Stimulated activated naive CD8-positive, alpha-beta T cell treated with anti-CD3 and anti-CD28 coated beads, Interleukin-15, amount 100 ng/mL, for 72 hours (primary cell): ENCODE measurements around the gene F2R.

Experiments
- ATAC-seq: fragments of 150-1000 bp; cut with Tn5 transposase; 2 replicates; pipeline ENCODE4 v1.10.0; 2021; ENCODE audit warnings: mild to moderate bottlenecking, moderate library complexity
- DNase-seq, 2 donors: peaks; one replicate each; pipeline ENCODE4 v3.0.0; 2021 to 2022
- H3K27ac Mint-ChIP-seq, 2 donors: one replicate each; pipeline ENCODE4 v1.8.0; 2022; ENCODE audit warnings: mild to moderate bottlenecking in 2 of 2, mixed read lengths in 2 of 2, moderate library complexity in 2 of 2
- H3K27me3 Mint-ChIP-seq: one replicate; pipeline ENCODE4 v1.8.0; 2022; ENCODE audit warnings: mixed read lengths
- H3K4me1 Mint-ChIP-seq: one replicate; pipeline ENCODE4 v1.8.0; 2022; ENCODE audit warnings: mild to moderate bottlenecking, mixed read lengths
- H3K4me3 Mint-ChIP-seq, 2 donors: one replicate each; pipeline ENCODE4 v1.8.0; 2022; ENCODE audit warnings: mild to moderate bottlenecking in 2 of 2, mixed read lengths in 2 of 2, moderate library complexity in 1 of 2
- H3K9me3 Mint-ChIP-seq, 2 donors: one replicate each; pipeline ENCODE4 v1.8.0; 2022; ENCODE audit warnings: mixed read lengths in 2 of 2

The F2R gene

GRCh38 chr5:76703707-76704106 lies 12.2 kb upstream of the F2R start:
- DNase-seq (no peak), ATAC-seq (no peak)
- H3K9me3 Mint-ChIP-seq: no peaks in the 10 kb centered on the region
- H3K4me1 Mint-ChIP-seq: no peaks in the 10 kb centered on the region
- no peak overlapping the region for H3K27ac Mint-ChIP-seq
- H3K4me3 Mint-ChIP-seq: no peak overlapping the region
- no peaks in the 10 kb centered on the region for H3K27me3 Mint-ChIP-seq

DNA sequence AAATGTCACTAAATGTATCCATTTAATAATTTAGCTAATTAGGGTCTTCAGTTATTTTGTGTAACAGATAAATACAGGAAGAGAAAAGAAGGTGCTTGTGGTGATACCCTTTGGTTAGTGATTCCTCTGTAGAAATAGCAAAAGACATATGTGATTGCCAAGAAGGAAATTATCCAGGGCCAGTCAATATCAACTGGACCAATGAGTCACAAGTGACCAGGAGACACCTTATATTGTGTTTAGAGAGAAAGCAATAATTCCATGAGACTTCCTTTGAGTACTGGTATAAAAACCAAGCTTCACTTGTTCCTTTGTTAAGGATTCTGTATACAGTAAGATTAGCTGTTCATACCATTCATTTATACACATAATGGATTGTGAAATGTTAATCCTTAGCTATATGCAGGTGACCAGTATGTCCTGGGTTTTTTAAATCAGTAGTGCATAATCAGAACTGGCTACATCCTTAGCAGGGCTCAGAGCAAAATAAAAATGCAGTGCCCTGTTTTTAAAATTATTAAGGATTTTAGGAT lies 11.7 kb upstream of the F2R start:
- no peaks in the 10 kb centered on the region for H3K27me3 Mint-ChIP-seq
- H3K9me3 Mint-ChIP-seq: no peaks in the 10 kb centered on the region
- no peaks in the 10 kb centered on the region for H3K4me1 Mint-ChIP-seq
- ATAC-seq (no peak), DNase-seq (no peak)
- H3K4me3 Mint-ChIP-seq: no peak overlapping the region
- no peak overlapping the region for H3K27ac Mint-ChIP-seq

- no peaks in the 10 kb centered on the region for H3K27me3 Mint-ChIP-seq
- H3K27ac Mint-ChIP-seq: no peak overlapping the region
- DNase-seq: no peak
- H3K9me3 Mint-ChIP-seq: no peaks in the 10 kb centered on the region
- H3K4me3 Mint-ChIP-seq: no peak overlapping the region
- no peak for ATAC-seq
- peaks cover under 1% of the 10 kb centered on the region for H3K4me1 Mint-ChIP-seq
Observed at GRCh38 chr5:76705574-76705973, 10.4 kb upstream of the F2R start.

DNA sequence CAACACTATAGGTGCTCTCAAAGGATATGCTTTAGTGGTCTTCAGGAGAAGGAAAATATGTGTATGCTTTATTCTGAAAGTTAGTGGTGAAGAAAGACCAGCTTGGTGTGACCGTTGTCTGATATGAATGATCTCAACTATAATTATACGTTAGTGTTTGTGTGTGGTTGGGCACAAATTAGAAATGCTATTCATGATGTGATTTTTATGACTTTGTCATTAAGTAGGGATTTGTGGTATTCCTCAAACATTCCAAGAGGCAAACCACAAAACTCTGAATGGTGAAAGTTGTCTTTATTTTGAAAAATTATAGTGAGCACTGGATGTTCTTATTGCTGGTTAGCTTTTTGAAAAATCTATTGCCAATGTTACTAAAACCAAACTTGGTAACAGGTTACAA lies 6.2 kb upstream of the F2R start:
- Mint-ChIP-seq H3K27me3 (peaks cover 15% of the 10 kb centered on the region), H3K4me3 (no peak overlapping the region), H3K4me1 (peaks cover 25% of the 10 kb centered on the region), H3K9me3 (no peaks in the 10 kb centered on the region), H3K27ac (no peak overlapping the region)
- DNase-seq: no peak
- no peak for ATAC-seq

DNA sequence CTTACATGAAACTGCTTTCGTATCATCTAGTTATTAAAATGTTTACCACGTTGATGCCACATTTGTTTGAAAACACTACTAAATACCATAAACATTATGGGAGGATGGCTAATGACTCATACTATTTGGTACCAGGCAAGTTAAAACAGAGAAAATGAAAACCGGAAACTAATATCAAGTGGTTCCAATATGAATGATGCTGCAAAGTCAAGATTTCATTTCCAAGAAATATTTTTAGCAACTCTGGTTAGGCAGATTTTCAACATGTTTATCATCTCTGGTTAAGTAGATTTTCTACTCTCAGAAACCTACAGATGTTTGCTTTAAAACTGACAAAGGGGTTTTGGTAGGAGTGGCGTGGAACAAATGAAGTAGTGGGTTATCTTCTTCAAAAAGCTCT lies 4.9 kb upstream of the F2R start:
- H3K9me3 Mint-ChIP-seq: no peaks in the 10 kb centered on the region
- H3K4me3 Mint-ChIP-seq: peak overlapping the region in 1 of 2 donors; percentile 46
- DNase-seq (no peak), ATAC-seq (peak; percentile 54)
- H3K27ac Mint-ChIP-seq: peak overlapping the region in 1 of 2 donors; percentile 63
- H3K27me3 Mint-ChIP-seq: peaks cover 28% of the 10 kb centered on the region
- peaks cover 35% of the 10 kb centered on the region for H3K4me1 Mint-ChIP-seq

DNA sequence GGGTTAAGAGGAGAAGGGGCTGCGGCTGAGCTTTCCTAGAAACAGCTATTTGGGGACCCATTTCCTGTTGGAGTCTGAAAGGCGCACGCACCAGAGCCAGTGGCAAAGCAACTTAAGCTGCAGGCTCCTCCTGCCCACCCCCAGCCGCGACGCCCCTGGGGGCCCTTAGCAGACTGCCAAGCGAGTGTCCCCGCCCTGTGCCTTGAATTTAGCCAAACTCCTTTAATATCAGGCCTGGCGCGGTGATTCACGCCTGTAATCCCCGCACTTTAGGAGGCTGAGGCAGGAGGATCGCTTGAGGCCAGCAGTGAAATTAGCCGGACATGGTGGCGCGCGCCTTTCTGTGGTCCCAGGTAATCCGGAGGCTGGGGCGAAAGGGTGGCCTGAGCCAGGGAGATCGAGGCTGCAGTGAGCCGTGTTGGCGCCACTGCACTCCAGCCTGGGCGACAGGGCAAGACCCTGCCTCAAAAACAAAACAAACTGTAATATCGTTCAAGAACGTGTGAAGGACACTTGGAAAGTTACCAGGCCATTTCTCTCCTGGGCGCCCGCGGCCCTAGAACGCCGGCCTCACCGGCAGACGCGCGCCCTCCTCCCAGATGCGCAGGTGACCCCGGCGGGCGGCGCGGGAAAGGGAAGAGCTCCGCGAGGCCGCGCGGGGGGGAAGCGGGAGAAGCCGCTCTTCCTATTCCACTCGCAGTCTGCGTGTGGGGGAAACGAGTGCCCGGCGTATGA lies 1.0 kb upstream of the F2R start:
- H3K4me3 Mint-ChIP-seq: peak overlapping the region; percentile 82 to 94
- peaks cover 54% of the 10 kb centered on the region for H3K4me1 Mint-ChIP-seq
- H3K27me3 Mint-ChIP-seq: peaks cover 61% of the 10 kb centered on the region
- DNase-seq: peak in 1 of 2 donors; percentile 28
- ATAC-seq: peak; percentile 18
- H3K9me3 Mint-ChIP-seq: no peaks in the 10 kb centered on the region
- peak overlapping the region in 1 of 2 donors; percentile 56 for H3K27ac Mint-ChIP-seq

- H3K4me1 Mint-ChIP-seq: peaks cover 54% of the 10 kb centered on the region
Observed at GRCh38 chr5:76715486-76715735, 515 bp upstream of the F2R start.

DNA sequence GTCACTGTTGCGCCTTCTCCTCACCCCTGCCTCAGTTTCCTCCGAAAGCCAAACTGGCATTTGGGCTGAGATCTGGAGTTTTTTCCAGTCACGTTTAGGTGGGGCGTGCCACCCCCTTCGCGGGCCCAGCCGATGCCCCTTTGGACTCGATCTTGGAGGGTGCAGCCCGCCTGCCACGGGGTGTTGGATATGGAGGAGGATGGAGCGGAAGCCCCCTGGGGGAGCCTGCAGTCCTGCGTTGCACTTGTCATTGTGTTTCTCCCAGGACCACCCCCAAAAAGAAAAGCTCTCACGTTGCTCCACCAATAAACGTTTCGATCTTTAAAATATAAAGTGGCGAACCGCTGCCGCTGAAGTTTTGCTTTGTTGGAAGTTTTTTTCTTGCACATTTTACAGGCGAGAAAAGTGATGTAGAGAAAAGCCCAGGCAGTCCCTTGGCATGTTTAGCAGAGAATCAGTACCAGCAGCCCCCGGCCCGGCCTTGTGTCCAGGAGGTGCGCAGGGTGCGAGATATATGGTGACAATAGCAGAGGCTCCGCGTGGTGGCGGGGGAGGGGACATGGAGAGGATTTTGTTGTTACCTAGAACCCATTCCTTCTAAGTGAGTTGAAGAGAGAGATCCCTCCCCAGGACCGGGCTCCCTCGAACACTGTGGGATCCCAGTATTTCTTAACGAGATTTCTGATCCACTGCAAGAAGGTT lies 681 bp downstream of the F2R start:
- Mint-ChIP-seq H3K27ac (no peak overlapping the region), H3K4me1 (peaks cover 42% of the 10 kb centered on the region), H3K4me3 (peak overlapping the region; percentile 82 to 94), H3K27me3 (peaks cover 61% of the 10 kb centered on the region), H3K9me3 (no peaks in the 10 kb centered on the region)
- no peak for DNase-seq
- ATAC-seq: peak; percentile 43

More at GRCh38 chr5:76715486-76715735, 515 bp upstream of the F2R start:
- peak overlapping the region; percentile 82 to 94 for H3K4me3 Mint-ChIP-seq
- DNase-seq (no peak), ATAC-seq (no peak)
- no peak overlapping the region for H3K27ac Mint-ChIP-seq
- peaks cover 61% of the 10 kb centered on the region for H3K27me3 Mint-ChIP-seq
- H3K9me3 Mint-ChIP-seq: no peaks in the 10 kb centered on the region

GRCh38 chr5:76717222-76718083 lies 1.5 kb downstream of the F2R start:
- ATAC-seq (no peak), DNase-seq (no peak)
- Mint-ChIP-seq H3K4me1 (peaks cover 42% of the 10 kb centered on the region), H3K9me3 (no peaks in the 10 kb centered on the region), H3K27me3 (peaks cover 61% of the 10 kb centered on the region), H3K27ac (no peak overlapping the region), H3K4me3 (peak overlapping the region; percentile 82 to 94)

DNA sequence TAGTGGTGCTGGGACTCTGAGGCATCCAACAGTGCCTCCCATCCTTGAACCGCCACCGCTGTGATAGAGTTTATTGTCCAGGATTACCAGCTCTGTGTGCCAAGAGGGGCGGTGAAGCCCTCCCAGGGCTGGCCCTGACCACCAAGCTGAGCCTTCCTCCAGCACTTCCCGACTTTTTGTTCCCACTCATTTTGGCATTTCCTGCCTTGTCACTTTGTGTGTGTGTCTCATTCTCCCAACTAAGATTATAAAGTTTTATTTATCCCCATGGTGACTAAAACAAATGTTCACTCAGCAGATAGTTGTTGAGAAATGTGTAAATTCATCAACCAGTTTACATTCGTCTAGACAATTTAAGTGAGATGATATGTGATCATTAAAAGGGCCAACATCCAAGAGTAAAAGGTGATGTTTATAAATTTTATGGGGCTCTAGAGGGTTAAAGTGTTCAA lies 2.5 kb downstream of the F2R start:
- H3K27ac Mint-ChIP-seq: no peak overlapping the region

DNA sequence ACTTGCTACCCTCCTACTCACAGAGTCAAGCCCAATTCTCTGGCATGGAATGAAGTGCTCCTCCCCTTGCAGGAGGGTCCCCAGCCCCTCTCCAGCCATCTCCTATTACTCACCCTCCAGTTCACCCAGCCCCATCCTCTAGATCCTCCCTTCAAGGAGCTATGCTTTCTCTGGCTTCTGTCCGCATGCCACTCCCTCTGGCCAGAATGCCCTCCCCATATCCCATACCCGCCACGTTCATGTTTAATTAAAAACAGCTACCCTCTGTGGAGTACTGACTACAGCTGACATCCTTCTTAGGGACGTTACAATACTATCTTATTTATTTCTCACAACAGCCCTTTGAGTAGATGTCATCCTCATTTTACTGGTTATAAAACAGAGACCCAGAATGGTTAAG lies 3.0 kb downstream of the F2R start:
- no peak overlapping the region for H3K27ac Mint-ChIP-seq
- DNase-seq (no peak), ATAC-seq (no peak)
- H3K9me3 Mint-ChIP-seq: no peaks in the 10 kb centered on the region
- H3K4me1 Mint-ChIP-seq: peaks cover 37% of the 10 kb centered on the region
- H3K27me3 Mint-ChIP-seq: peaks cover 54% of the 10 kb centered on the region
- H3K4me3 Mint-ChIP-seq: no peak overlapping the region

More for the DNA sequence above, 2.5 kb downstream of the F2R start:
- no peak for DNase-seq
- H3K27me3 Mint-ChIP-seq: peaks cover 59% of the 10 kb centered on the region
- ATAC-seq: no peak
- H3K4me1 Mint-ChIP-seq: peaks cover 42% of the 10 kb centered on the region
- no peak overlapping the region for H3K4me3 Mint-ChIP-seq
- H3K9me3 Mint-ChIP-seq: no peaks in the 10 kb centered on the region

- H3K4me3 Mint-ChIP-seq: no peak overlapping the region
- peaks cover 41% of the 10 kb centered on the region for H3K27me3 Mint-ChIP-seq
- H3K9me3 Mint-ChIP-seq: no peaks in the 10 kb centered on the region
- H3K27ac Mint-ChIP-seq: no peak overlapping the region
- DNase-seq (no peak), ATAC-seq (no peak)
- peaks cover 17% of the 10 kb centered on the region for H3K4me1 Mint-ChIP-seq
Observed at GRCh38 chr5:76720988-76721569, 5.2 kb downstream of the F2R start.

DNA sequence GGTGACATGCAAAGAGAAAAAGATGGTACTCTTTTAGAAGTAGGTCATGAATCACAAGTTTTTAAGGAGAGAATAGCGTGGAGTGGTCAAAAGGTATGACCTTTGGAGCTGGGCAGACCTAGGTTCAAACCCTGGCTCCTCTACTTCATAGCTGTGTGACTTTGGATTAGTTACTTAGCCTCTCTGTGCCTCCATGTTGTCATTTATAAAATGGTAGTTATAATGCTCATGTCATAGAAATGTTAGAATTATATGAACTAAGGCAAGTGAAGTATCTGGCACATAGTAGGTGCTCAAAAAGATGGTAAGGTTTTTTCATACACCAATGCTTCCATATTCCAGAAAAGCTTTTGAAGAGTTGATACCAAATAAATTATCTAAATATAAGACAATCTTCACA lies 7.3 kb downstream of the F2R start:
- no peak for ATAC-seq
- Mint-ChIP-seq H3K27ac (no peak overlapping the region), H3K27me3 (peaks cover 19% of the 10 kb centered on the region)

GRCh38 chr5:76723906-76724305 lies 8.0 kb downstream of the F2R start:
- Mint-ChIP-seq H3K27me3 (peaks cover 12% of the 10 kb centered on the region), H3K9me3 (peaks cover under 1 to 8% of the 10 kb centered on the region in 2 donors), H3K4me3 (no peak overlapping the region), H3K27ac (no peak overlapping the region), H3K4me1 (no peaks in the 10 kb centered on the region)
- ATAC-seq (no peak), DNase-seq (no peak)

More for the DNA sequence above, 7.3 kb downstream of the F2R start:
- Mint-ChIP-seq H3K4me3 (no peak overlapping the region), H3K4me1 (no peaks in the 10 kb centered on the region), H3K9me3 (peaks cover 0 to 4% of the 10 kb centered on the region in 2 donors)
- no peak for DNase-seq

DNA sequence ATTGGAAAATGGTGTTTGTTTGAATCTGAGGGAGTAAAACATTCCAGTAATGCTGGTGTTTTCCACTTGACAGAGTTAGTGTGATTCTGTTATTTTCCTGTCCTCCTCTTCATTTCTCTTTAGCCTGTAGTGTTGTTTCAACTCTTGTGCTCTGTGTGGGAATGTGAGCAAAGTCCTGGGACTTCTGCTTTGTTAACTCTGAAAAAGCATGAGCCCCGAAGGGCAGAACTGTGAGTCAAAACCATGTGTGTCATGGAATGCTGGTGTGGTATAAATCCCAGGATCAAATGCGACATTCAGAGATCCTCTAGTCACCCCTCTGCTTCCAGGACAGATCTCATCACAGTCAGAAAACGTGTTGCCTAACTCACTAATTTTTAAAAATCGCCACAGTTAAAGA lies 8.9 kb downstream of the F2R start:
- no peak for ATAC-seq

More for the DNA sequence above, 8.9 kb downstream of the F2R start:
- peaks cover 10 to 18% of the 10 kb centered on the region in 2 donors for H3K9me3 Mint-ChIP-seq
- no peak for DNase-seq
- no peak overlapping the region for H3K27ac Mint-ChIP-seq
- no peak overlapping the region for H3K4me3 Mint-ChIP-seq
- no peaks in the 10 kb centered on the region for H3K4me1 Mint-ChIP-seq
- peaks cover 8% of the 10 kb centered on the region for H3K27me3 Mint-ChIP-seq
